ENCODE data around the gene AGA.

The AGA gene

DNA sequence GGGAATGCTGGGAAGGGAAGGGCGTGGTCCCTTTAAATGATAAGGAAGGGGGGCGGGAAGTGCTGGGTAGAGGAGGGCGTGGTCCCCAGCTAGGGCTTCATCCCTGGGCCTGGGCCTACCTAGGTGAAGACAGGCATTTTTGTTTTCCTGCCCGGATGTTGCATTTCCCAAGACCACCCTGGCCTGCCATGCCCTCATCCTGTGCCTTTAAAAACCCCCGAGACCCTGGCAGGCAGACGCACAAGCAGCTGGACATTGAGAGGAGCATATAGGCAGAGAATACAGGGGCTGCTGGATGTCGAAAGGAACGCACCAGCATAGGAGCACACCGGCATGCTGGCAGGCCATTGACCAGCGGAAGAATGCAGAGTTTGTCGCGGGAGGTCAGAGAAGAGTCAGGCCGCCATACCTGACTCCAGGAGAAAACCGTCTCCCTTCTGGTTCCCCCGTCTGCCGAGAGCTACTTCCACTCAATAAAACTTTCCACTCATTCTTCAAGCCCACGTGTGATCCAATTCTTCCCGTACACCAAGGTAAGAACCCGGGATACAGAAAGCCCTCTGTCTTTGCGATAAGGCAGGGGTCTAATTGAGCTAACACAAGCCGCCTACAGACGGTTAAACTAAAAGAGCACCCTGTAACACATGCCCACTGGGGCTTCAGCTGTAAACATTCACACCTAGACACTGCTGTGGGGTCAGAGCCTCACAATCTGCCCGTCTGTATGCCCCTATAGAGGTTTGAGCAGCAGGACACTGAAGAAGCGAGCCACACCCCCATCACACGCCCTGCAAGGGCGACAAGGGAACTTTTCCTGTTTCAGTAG lies 2.9 kb upstream of the AGA start:
- peak; percentile 69 for DNase-seq

DNA sequence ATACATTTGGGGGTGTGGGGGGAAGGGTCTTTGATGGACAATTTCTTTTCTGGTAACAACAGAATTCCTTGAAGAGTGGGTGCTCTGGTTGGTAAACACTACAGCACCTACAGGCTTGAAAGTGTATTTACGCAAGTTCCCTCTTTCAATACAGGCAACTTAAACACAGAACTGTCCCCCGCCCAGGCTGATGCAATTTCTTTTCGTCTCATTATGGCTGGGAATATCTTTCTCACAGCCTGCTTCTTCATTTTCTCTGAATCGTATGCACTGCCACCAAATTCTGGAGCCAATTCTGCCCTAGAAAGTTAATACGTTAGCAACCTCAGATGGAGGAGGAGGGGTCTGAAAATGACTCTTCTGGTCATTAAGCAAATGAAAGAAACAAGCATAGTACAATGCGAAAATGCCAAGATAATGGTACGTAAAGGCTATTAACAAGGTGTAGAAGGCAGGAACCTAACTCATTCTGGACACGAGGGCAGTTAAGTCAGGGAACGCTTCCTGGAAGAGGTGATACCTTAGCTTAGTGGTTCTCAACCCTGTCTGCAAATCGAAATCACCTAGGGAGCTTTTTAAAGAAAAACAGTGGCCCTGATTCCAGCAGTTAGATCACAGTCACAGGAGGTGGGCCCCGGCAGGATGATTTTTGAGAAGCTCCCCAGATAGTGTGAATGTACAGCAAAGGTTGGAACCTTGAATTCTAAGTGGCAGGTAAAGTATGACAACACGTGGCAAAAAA lies 1.0 kb downstream of the AGA start:
- DNase-seq, result peak; percentile 59

DNA sequence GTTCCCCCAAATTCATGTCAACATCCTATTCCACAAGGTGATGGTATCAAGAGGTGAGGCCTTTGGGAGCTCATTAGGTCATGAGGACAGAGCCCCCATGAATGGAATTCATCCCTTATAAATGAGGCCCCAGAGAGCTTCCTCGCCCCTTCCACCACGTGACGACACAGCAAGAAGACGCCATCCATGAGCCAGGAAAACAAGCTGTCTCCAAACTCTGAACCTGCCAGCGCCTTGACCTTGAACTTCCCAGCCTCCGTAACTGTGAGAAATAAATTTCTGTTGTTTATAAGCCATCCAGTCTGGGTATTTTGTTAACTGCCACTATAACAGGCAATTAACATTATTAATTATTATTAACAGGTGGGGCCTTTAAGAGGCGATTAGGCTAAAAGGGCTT lies 5.8 kb downstream of the AGA start:
- DNase-seq, result no peak

DNA sequence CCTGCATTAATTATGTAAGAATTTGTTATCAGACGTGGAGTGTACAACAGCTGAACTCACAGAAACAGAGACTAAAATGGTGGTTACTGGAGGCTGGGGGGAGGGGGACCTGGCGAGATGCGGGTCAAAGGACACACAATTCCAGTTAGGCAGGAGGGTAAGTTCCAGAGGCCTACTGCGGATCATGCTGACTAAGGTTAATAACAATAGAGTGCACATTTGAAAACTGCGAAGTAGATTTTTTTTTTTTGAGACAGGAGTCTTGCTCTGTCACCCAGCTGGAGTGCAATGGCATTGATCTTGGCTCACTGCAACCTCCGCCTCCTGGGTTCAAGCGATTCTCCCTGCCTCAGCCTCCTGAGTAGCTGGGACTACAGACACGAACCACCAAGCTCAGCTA lies 7.6 kb downstream of the AGA start:
- no peak for DNase-seq

DNA sequence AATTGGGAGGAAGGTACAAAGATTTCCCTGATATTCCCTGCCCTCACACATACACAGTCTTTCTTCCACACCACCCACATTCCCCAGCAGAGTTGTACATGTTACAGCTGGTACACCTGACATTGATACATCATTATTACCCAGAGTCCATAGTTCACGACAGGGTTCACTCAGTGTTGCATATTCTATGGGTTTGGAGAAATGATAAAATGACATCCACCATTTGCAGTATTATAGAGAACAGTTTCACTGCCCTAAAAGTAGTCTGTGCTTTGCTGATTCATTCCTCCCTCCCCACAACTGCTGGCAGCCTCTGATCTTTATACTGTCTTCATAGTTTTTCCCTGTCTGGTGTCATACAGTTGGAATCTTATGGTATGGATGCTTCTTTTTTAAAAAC lies 15.0 kb downstream of the AGA start:
- DNase-seq, result no peak

DNA sequence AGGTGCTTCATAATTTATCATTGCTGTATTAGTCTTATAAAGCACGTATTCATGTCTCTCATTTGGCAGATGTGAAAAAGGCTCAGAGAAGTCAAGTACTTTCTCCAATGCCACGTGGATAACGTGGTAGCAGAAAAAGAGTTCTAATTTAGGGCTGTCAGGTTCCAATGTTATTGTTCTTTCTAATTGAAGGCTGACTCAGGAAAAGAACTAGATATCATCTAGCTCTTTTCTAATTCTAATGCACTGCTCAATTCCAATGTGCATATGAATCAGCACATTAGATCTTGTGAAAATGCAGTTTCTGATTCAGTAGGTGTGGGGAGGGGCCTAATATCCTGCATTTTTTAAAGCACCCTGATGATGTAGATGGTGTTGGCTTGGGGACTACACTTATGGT lies 22.8 kb downstream of the AGA start:
- DNase-seq, result no peak

DNA sequence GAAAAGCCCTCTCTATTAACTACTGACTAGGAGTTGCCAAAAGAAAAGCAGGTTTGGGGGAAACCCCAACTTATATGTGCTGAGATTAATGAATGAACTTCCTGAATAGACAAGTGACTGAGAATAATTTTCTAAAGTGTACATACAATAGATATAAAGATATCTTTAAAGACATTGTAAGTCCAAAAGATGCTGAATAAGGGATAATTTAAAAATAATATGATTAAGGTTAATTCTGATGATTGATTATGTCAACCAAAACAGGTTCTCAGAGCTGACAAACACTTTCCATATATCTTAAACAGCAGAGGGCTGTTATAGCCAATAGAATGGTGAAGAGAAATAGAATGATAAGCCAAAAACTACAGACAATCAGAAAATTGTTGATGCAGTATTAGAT lies 28.6 kb downstream of the AGA start:
- DNase-seq, result no peak

DNA sequence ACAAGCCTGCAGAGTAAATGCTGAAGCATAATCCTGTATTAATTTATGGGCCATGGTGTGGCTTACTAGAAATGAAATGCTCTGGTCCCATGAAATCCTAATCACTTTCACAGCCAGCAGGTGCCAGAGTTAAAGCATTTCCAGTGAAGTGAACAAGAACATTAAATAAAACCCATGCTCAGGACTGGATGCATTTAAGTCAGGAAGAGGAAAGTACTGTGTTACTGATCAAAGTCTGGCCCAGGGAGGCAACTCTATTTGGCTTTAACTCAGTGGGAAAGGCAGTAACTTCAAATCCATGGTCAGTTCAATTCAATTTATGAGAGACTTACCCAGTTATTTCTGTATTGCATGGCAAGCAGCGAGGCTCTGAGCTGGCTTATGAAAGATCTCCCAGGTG lies 29.2 kb downstream of the AGA start:
- DNase-seq, result no peak

DNA sequence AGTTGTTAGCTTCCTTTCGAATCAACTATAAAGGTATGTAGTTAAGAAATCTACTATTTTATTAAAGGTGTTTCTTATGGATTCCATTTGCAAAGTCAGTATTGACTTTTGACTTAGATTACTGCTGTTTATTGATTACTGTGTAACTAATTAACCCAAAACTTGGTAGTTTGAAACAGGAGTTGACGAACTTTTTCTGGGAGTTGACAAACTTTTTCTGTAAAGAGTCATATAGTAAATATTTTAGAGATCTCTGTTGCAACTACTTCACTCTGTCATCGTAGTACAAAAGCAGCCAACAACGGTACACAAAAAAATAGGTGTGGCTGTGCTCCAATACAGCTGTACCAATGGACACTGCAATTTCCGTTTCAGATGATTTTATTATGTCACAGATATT lies 30.2 kb downstream of the AGA start:
- DNase-seq, result no peak

DNA sequence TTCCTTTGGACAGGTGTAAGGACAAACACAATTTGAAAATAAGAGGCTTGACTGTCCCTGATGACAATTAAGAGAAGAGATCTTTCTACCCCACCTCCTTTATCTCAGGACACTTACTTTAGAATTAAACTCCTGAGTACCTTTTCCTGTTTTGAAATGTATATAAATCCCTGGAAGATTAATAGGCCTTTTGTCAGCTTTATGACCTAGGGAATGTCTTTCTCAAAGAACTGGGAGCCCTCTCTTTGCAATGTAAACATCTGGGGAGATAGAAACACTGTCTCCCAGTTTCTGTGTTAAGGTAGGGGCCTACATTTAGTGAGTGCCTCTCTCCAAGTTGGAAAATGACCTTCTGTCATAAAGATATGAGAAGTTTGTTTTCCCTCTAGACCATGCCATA lies 31.7 kb downstream of the AGA start:
- no peak for DNase-seq

DNA sequence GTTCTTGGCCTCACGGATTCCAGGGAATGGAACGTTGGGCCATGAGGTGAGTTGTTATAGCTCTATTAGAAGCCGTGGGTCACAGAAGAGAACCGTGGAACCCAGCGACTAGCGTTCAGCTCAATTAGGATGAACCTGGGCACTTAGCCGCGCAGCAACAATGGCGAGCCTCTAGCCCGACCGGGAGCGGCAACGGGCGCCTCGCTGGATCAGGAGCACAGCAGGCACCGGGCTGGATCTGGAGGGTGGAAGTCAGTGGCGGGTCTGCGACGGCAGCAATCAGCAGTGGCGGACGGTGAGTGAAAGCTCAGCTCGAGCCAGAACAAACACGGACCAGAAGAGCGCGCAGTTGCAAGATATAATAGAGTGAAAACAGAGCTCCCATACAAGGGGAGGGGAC lies 34.2 kb downstream of the AGA start:
- DNase-seq, result no peak

DNA sequence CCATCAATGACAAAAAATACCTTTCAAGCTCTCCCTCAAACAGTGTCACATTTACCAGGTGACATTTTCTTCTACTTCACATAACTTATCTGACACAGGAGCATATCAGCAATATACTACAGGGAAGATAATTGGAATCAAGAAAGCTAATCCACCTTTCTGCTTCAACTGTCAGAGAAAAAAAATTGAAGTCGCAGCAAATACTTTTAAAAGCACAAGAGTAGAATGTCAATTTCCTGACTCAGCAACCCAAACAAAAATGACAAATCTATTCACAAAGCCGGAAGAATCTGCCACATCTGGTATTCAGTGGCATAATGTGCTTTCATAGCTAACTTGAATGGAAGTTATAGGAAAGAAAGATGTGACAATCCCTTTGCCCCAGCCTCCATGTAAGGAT lies 36.7 kb downstream of the AGA start:
- no peak for DNase-seq

DNA sequence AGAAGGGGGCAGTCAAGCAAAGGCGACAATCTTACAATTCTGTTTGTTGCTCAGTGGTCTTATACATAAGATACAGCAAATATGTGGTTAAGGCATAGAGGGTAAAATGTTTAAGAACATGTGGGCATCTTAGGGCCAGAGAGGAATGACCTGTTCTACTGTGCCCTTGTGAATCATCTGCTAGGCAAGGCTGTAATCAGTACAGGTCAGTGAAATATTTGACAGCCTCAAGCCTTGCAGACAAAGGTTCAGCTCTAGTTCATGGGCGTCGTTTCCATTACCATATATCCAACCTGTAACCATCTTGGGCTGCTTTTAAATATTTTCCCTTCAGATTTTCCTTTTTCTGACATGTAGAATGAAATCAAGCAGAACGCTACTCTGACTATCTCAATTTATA lies 37.3 kb downstream of the AGA start:
- DNase-seq, result no peak

DNA sequence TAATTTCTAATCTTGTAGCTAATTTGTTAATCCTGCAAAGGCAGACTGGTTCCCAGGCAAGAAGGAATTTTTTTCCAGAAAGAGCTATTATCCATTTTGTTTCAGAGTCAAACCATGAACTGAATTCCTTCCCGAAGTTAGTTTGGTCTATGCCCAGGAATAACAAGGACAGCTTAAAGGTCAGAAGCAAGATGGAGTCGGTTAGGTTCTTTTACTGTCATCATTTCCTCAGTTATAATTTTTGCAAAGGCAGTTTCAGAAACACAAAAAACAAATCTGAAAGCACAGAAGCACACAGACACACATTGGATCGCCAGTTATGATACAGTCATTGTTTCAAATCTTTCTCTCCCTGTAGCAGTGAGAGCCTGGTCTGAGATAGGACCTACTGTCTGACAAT lies 37.9 kb downstream of the AGA start:
- DNase-seq, result no peak

DNA sequence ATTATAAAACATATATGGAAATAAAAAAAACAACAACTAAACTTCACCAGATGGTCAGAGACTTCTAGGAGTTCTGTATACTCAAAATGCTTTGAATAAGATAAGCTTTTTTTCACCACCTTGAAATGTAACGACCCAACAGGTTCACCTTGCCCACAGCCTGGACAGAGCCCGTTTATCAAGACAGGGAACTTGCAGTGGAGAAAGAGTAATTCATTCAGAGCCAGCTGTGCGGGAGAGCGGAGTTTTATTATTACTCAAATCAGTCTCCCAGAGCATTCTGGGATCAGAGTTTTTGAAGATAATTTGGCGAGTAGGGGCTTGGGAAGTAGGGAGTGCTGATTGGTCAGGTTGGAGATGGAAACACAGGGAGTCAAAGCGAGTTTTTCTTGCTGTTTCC lies 38.5 kb downstream of the AGA start:
- DNase-seq, result no peak

DNA sequence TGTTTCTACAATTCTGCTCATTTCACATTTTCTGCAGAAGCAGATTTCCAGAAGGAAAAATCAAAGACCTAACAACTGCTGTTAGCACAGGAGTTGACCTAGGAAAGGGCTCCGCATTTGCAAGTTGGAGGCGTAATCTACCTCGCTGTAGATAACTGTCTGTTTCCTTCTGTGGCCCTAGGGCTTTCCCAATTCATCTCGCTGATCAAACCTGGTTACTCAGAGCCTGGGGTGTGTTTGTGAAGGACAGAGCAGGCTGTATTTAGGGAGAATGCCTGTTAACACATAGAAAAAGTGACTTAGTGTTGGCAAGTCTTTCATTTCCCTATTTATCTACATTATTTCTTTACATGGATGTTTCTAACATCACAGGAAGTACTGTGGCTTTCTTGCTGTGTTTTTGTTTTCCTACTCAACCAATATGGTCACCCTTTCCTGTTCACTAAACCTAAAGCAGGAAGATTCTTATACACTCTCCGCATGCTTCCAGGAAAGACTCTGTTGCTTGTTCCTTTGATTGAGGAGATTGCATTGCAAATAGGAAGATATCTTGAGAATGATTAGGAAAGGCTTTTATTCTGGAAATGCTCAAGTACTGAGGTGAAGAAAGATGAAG lies 40.5 kb downstream of the AGA start:
- DNase-seq, result no peak

DNA sequence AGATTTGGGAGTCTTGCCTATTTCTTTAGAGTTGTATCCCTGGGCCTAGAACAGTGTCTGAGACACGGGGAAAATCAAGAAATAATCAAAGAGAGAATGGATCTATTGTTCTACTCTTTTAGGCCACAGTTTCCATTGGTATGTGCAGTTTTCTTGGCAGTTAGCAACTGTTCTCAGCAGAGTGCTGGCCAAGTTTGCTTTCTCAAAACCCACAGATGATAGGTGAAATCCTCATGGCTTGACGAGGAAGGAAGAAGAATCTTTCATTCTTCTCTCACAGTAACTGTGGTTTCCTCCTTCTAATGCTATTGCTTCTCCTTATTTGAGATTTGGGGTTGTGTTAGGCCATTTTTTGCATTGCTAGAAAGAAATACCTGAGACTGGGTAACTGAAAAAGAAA lies 42.2 kb downstream of the AGA start:
- DNase-seq, result no peak

DNA sequence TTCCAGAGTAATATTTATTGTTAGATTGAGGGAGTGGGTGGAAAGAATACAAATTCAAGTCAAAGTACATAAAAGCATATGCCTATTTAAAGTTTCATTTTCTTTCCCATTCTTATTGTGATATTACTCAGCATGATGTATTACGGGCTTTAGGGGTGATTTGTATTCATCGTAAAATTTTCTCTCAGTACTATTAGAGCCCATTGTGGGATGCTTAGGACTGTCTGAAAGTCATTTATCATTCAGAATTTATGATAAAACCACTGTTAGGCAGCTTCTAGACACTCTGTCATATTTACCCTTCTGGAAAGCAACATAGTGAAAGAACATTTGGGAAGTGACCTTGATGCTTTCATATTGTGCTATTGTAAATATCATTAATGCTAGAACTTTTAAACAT lies 45.9 kb downstream of the AGA start:
- DNase-seq, result no peak

DNA sequence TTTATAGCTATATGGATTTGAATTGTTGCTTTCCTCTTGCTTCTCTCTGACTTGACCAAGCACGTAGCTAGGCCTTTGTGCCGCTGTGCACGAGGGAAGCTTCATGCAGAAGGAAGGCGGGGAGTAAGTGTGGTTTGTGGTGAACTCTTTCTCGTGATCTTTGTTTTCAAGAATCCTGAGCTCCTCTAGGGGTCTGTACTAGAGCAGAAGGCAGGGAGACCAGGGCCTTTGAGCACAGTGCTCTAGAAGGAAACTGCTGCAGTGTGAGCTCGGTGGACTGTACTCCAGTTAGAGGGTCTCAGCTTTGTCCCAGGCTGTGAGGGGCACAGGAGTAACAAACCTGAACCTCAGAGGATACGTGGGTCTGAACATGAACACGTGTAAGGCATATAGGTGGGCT lies 49.0 kb downstream of the AGA start:
- DNase-seq, result no peak

DNA sequence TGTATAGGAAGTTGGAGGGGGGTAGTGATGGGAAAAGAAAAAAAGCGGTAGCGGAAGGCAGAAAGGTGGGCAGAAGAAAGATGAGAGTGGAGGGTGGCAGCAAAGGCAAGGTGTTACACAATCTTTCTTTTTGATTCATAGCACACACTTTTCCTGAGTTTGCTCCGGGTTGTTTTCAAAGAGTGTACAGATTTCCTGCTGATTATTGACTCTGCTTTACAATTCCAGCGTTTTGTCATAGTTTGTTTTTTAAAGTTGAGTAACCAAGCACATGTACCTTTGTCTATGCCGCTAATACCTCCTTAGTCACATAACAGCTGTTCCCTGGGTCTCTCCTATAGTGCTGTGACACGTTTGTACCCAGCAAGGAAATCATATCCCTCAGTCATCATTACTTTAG lies 50.3 kb downstream of the AGA start:
- DNase-seq, result no peak

DNA sequence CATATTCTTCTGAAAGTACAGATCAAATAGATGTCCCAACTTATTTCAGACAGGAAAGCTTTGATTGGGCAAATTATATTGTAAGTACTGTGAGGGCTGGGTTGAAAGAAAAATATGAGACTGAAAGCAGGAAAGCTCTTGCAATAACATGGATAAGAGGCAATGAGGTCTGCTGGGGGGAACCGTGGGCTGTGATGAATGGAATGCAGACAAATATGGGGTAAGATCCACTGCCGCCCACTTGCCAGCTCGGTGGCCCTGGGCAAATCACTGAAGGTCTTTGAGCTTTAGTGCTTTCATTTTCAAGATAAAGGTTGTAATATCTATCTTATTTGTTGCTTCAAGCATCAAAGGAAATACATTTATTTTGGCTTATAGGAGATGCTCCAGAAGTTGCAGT lies 51.0 kb downstream of the AGA start:
- no peak for DNase-seq

DNA sequence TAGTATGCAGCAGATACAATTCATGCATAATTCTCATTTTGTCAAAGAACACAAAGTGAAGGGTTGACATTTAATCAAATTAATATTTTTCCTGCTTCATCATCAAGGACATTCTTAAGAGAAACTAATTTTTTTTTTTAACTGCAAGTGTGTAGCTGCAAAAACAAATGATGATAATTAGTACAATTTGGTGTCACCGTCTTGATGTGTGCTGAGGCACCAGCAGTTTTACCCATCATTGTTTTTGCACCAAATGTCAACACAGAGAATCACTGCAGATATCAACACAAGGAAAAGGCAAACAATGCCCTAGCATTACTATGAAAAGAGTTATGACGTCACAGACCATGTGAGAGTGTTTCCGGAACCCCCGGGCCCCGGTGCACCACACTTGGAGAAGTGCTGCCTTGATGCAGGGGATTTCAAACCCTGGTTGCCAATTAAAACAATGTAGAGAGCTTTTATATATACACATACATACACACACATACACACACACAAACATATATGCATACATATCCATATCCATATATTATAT lies 55.9 kb downstream of the AGA start:
- no peak for DNase-seq

DNA sequence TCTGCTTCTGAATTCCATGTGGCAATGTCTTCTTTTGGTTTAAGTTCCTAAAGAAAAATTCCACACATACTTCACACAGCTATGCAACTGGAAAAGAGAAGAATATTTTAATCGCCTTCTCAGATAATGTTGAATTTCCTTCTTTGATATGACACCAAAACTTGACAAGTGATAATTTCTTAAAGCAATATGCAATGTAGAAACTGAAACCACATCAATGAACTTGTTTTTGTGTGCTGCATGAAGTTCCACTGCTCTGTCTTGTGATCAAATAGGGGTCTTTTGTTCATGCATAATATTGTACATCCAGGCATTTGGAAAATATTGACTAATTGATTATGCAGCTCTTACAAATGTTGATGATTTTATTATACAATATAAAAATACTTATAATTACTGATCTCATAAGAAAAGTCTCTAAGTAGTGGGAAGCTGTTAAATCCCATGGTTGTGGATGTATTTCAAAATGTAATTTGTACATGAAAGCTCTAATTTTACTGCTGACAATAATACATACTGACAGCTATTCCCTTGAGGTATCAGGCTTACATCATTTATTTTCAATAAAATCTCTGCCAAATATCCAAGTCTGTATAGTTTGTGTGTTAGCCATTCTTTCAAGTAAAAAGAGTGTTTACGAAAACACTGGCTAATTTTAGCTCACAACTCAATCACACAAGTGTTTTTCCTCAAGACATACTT lies 56.5 kb downstream of the AGA start:
- DNase-seq, result no peak
